ENCODE data around the gene SNRPD3.
"Not testable (repeated sequence)": the region's sequence is repeated elsewhere in the genome, so short reads cannot be mapped to it uniquely, and the experiment has no call there.

Gene SNRPD3

DNA sequence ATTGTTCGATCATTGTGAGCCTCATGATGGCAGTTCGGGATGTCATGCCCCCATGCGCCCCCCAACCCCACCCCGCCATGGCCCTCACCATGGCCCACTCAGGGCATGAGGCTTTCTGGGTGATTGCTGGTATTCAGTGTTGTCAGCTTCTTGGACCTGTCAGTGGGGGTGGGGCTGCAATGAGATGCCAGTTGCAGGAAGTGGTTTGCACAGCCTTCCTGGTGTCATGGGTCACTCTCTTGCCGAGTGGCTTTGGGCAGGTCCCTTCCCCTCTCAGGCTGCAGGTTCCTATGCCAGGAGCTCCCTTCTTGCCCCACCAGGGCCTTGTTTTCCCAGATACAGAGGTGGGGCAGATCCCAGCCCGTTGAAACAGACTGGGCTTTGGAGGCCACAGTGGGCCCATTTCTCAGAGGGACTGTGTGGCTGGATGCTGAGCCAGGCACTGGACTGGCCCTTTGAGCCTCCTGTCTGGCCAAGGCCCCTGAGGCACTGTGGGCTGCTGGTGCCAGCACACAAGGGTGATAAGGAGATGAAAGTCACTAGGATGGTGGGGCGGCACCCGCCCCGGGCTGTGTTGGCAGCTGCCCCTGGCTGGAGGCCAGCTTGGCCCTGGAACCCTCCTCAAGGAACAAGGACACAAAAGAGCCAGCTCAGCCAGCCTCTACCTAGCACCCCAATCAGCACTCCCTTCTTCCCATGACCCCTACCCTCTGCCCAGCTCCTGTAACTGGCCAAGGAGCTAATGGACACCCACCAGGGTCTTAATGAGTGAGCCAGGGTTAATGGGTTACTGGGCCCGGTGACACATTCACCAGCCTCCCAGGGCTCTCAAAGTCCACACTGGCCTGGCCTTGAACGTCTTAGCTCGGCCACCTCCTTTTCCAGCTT is 45.7 kb downstream of the SNRPD3 start:
- no peak for DNase-seq (ENCODE audit: low read depth)
- H3K4me3 ChIP-seq (ENCODE audit: low read length), result no peak overlapping the region
- TF ChIP-seq, protein P1, sequence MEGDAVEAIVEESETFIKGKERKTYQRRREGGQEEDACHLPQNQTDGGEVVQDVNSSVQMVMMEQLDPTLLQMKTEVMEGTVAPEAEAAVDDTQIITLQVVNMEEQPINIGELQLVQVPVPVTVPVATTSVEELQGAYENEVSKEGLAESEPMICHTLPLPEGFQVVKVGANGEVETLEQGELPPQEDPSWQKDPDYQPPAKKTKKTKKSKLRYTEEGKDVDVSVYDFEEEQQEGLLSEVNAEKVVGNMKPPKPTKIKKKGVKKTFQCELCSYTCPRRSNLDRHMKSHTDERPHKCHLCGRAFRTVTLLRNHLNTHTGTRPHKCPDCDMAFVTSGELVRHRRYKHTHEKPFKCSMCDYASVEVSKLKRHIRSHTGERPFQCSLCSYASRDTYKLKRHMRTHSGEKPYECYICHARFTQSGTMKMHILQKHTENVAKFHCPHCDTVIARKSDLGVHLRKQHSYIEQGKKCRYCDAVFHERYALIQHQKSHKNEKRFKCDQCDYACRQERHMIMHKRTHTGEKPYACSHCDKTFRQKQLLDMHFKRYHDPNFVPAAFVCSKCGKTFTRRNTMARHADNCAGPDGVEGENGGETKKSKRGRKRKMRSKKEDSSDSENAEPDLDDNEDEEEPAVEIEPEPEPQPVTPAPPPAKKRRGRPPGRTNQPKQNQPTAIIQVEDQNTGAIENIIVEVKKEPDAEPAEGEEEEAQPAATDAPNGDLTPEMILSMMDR (conservative IDR thresholded peaks at IDR 0.05; ENCODE audit: low read length), result no peak

GRCh38 chr22:24602105-24602749 is 46.4 kb downstream of the SNRPD3 start:
- not testable (repeated sequence) for DNase-seq (ENCODE audit: low read depth); H3K4me3 ChIP-seq (ENCODE audit: low read length)

- H3K4me3 ChIP-seq (ENCODE audit: low read length); DNase-seq (ENCODE audit: low read depth): not testable (repeated sequence)
Measured at GRCh38 chr22:24602847-24603769, 47.3 kb downstream of the SNRPD3 start, which contains the start of gene GGT1. Gene GGT1, plus strand, starts transcription at chr22:24603193. Its CDS starts 7,889 bp downstream, at chr22:24611082.

- not testable (repeated sequence) for DNase-seq (ENCODE audit: low read depth); H3K4me3 ChIP-seq (ENCODE audit: low read length)
Measured at GRCh38 chr22:24603770-24604629, 48.2 kb downstream of the SNRPD3 start.

DNA sequence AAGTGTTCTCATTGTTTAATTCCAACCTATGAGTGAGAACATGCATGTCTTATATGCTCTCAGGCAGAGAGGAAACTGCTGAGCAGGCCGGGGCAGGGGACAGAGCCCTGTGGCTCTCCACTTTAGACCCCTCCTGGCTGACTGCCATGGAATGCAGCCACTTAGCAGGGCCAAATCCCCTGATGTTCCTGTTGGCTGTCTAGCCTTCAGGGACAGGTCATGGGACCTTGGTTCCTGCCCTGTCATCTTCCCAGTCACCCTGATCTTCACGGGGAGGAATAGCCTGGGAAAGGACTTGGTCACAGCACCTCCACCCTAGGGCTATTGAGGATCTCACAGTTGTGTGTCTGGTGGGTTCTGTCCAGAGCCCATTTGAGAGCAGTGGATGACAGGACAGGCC is 50.5 kb downstream of the SNRPD3 start:
- not testable (repeated sequence) for DNase-seq (ENCODE audit: low read depth); H3K4me3 ChIP-seq (ENCODE audit: low read length)

DNA sequence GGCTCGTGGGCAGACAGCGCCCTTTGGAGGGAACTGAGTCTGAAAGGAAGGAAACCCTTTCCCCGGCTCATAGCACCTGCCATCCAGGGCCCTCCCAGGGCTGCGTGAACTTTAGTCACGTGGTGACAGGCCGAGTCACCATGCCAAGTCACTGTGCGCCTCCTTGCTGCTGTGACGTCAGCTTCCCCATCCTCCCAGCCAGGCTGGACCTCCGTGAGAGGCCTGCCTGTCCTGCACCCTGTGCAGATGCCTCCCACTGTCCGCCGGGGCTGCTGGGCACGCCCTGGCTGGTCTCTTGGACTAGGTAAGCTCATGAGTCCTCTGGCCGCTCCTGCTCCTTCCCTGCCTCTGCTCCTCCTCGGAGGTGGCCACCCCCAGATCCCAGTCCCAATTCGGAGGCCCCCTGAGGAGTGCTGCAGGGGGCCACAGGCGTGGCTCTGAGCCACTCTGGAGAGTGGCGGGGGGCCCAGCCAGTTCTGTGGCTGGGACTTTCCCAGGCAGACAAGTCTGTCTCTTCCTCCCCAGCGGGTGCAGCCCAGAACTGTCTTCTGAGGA is 51.7 kb downstream of the SNRPD3 start:
- H3K4me3 ChIP-seq (ENCODE audit: low read length); DNase-seq (ENCODE audit: low read depth): not testable (repeated sequence)

DNA sequence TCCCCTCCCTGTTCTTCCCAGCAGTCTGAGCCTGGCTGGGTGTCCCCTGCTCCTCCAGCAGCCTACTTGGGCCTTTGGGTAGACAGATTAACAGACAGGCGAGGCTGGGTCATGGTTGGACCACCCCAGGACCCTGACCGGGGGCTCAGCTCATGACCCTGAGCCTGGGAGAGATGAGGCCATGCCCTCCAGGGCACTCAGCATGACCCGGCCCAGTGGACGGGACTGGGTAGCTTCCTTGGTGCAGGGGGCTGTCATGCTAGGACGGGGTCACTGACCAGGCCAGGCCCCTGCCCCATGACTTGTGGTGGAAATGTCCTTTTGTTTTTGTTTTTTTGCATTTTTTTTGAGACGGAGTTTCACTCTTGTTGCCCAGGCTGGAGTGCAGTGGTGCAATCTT is 52.5 kb downstream of the SNRPD3 start:
- H3K4me3 ChIP-seq (ENCODE audit: low read length); DNase-seq (ENCODE audit: low read depth): not testable (repeated sequence)

- H3K4me3 ChIP-seq (ENCODE audit: low read length); DNase-seq (ENCODE audit: low read depth): not testable (repeated sequence)
Measured at GRCh38 chr22:24609888-24610287, 54.1 kb downstream of the SNRPD3 start.

DNA sequence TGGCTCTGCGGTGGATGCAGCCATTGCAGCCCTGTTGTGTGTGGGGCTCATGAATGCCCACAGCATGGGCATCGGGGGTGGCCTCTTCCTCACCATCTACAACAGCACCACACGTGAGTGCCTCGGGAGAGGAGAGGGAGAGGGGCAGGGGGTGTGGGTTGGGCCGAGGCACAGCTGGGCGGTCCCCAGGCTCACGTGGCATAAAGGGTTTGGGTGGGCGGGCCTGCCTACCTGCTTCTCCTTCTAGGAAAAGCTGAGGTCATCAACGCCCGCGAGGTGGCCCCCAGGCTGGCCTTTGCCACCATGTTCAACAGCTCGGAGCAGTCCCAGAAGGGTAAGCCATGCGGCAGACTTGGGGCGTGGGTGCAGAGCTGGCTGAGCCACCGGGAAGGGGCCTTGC is 59.0 kb downstream of the SNRPD3 start:
- not testable (repeated sequence) for DNase-seq (ENCODE audit: low read depth); H3K4me3 ChIP-seq (ENCODE audit: low read length)

DNA sequence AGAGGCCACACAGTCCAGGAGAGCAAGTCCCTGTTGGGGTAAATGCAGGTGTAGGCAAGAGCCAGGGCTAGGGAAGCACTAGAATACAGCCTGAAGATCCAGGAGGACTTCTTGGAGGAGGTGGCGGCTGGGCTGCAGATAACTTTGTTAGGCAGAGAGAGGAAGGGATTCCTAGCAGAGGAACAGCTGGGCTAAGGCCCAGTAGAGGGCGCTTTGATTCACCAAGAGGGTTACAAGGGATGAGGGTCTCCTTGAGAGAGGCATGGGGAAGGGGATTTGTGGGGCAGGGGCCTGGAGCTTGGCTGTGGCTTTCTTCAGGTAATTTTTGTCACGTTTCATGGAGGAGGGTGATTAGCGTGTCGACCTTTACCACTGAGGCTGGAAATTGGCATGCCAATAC is 65.4 kb downstream of the SNRPD3 start:
- DNase-seq (ENCODE audit: low read depth); H3K4me3 ChIP-seq (ENCODE audit: low read length): not testable (repeated sequence)

DNA sequence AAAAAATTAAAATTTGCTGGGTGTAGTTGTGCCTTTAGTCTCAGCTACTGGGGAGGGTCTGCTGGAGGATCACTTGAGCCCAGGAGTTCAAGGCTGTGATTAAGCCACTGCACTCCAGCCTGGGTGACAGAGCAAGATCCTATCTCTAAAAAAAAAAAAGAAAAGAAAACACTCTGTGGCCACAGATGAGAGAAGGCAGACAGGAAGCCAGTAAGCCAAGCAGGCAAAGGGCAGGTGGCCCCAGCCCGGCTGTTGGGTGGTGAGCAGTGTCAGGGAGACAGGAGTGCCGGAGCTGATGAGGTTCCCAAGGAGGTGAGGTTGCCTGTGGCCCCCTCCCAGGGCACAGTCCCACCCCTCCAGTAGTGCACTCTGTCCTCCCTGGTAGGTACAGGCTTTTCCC is 66.8 kb downstream of the SNRPD3 start:
- not testable (repeated sequence) for H3K4me3 ChIP-seq (ENCODE audit: low read length); DNase-seq (ENCODE audit: low read depth)
